ENCODE results near the gene KRTAP1-1.
"Not testable (repeated sequence)": the region's sequence is repeated elsewhere in the genome, so short reads cannot be mapped to it uniquely, and the experiment has no call there.

KRTAP1-1 gene

GRCh38 chr17:41059276-41060051 lies 18.2 kb upstream of the KRTAP1-1 start:
- in situ Hi-C loops (cut with MboI; ENCODE audit: low pct_unique_long_range_greater_than_20kb, low sequenced_read_pairs); DNase-seq: not testable (repeated sequence)

GRCh38 chr17:41058741-41059140 lies 17.5 kb upstream of the KRTAP1-1 start:
- no peak for DNase-seq
- in situ Hi-C loops (cut with MboI; ENCODE audit: low pct_unique_long_range_greater_than_20kb, low sequenced_read_pairs), result no loop called here

GRCh38 chr17:41057547-41057946 lies 16.3 kb upstream of the KRTAP1-1 start:
- no peak for DNase-seq
- in situ Hi-C loops (cut with MboI; ENCODE audit: low pct_unique_long_range_greater_than_20kb, low sequenced_read_pairs), result no loop called here

GRCh38 chr17:41055130-41055529 lies 13.9 kb upstream of the KRTAP1-1 start, which contains the start of gene KRTAP2-2:
KRTAP2-2 (minus strand) TSS chr17:41055230; CDS start chr17:41055211, 19 bp downstream.
- in situ Hi-C loops (cut with MboI; ENCODE audit: low pct_unique_long_range_greater_than_20kb, low sequenced_read_pairs); DNase-seq: not testable (repeated sequence)

GRCh38 chr17:41054556-41054955 lies 13.3 kb upstream of the KRTAP1-1 start:
- in situ Hi-C loops (cut with MboI; ENCODE audit: low pct_unique_long_range_greater_than_20kb, low sequenced_read_pairs); DNase-seq: not testable (repeated sequence)

- DNase-seq, result no peak
- in situ Hi-C loops (cut with MboI; ENCODE audit: low pct_unique_long_range_greater_than_20kb, low sequenced_read_pairs), result no loop called here
Measured at GRCh38 chr17:41054025-41054424, 12.8 kb upstream of the KRTAP1-1 start.

- no peak for DNase-seq
Measured at GRCh38 chr17:41052566-41052965, 11.3 kb upstream of the KRTAP1-1 start.

GRCh38 chr17:41049110-41049509 lies 7.9 kb upstream of the KRTAP1-1 start:
- in situ Hi-C loops (cut with MboI; ENCODE audit: low pct_unique_long_range_greater_than_20kb, low sequenced_read_pairs), result no loop called here
- no peak for DNase-seq

More at GRCh38 chr17:41052566-41052965, 11.3 kb upstream of the KRTAP1-1 start:
- in situ Hi-C loops (cut with MboI; ENCODE audit: low pct_unique_long_range_greater_than_20kb, low sequenced_read_pairs), result no loop called here

- in situ Hi-C loops (cut with MboI; ENCODE audit: low pct_unique_long_range_greater_than_20kb, low sequenced_read_pairs), result no loop called here
- no peak for DNase-seq
Measured at GRCh38 chr17:41048441-41048840, 7.2 kb upstream of the KRTAP1-1 start.

- DNase-seq; in situ Hi-C loops (cut with MboI; ENCODE audit: low pct_unique_long_range_greater_than_20kb, low sequenced_read_pairs): not testable (repeated sequence)
Measured at GRCh38 chr17:41046735-41047465, 5.7 kb upstream of the KRTAP1-1 start, which contains the start of gene KRTAP2-1. KRTAP2-1 (minus strand) TSS chr17:41047316; CDS start chr17:41047267, 49 bp downstream.

- no peak for DNase-seq
- in situ Hi-C loops (cut with MboI; ENCODE audit: low pct_unique_long_range_greater_than_20kb, low sequenced_read_pairs), result no loop called here
Measured at GRCh38 chr17:41042953-41043352, 1.7 kb upstream of the KRTAP1-1 start.

GRCh38 chr17:41037853-41038350 lies 3.3 kb downstream of the KRTAP1-1 start:
- DNase-seq, result no peak
- in situ Hi-C loops (cut with MboI; ENCODE audit: low pct_unique_long_range_greater_than_20kb, low sequenced_read_pairs), result no loop called here

- DNase-seq; in situ Hi-C loops (cut with MboI; ENCODE audit: low pct_unique_long_range_greater_than_20kb, low sequenced_read_pairs): not testable (repeated sequence)
Measured at GRCh38 chr17:41034346-41034935, 6.8 kb downstream of the KRTAP1-1 start, which contains the start of gene KRTAP1-3. KRTAP1-3 (minus strand) TSS chr17:41034874; CDS start chr17:41034821, 53 bp downstream.

GRCh38 chr17:41029633-41030245 lies 11.5 kb downstream of the KRTAP1-1 start, which contains the start of gene KRTAP1-4:
KRTAP1-4 (minus strand) TSS chr17:41030195; CDS start chr17:41030078, 117 bp downstream.
- DNase-seq, result no peak
- in situ Hi-C loops (cut with MboI; ENCODE audit: low pct_unique_long_range_greater_than_20kb, low sequenced_read_pairs), result no loop called here

- no peak for DNase-seq
- in situ Hi-C loops (cut with MboI; ENCODE audit: low pct_unique_long_range_greater_than_20kb, low sequenced_read_pairs), result no loop called here
Measured at GRCh38 chr17:41026715-41027471, 14.4 kb downstream of the KRTAP1-1 start, which contains the start of gene KRTAP1-5. KRTAP1-5 (minus strand) TSS chr17:41027208; CDS start chr17:41027155, 53 bp downstream.

- in situ Hi-C loops (cut with MboI; ENCODE audit: low pct_unique_long_range_greater_than_20kb, low sequenced_read_pairs), result no loop called here
- no peak for DNase-seq
Measured at GRCh38 chr17:41024697-41025096, 16.6 kb downstream of the KRTAP1-1 start.

GRCh38 chr17:41020336-41020735 lies 20.9 kb downstream of the KRTAP1-1 start:
- in situ Hi-C loops (cut with MboI; ENCODE audit: low pct_unique_long_range_greater_than_20kb, low sequenced_read_pairs), result no loop called here
- DNase-seq, result no peak

GRCh38 chr17:41019415-41019814 lies 21.8 kb downstream of the KRTAP1-1 start:
- in situ Hi-C loops (cut with MboI; ENCODE audit: low pct_unique_long_range_greater_than_20kb, low sequenced_read_pairs), result no loop called here
- no peak for DNase-seq

Measured in KBM-7 (cell line).